Left lobe of liver (tissue), 2 donors: ENCODE data around the gene SPATS2L. TPM values are rescaled to one million over a fixed set of nuclear protein-coding genes. Genes with fewer than 3 reads are reported as not detected.
A peak's percentile ranks its signal among the peaks of the same experiment; 100 is the strongest.

ENCODE experiments used
- ATAC-seq: fragments of 200-7000 bp; cut with Tn5 transposase; one replicate; pipeline ENCODE4 v1.9.1; 2020; ENCODE audit warnings: mild to moderate bottlenecking, moderate library complexity
- DNase-seq: peaks from one replicate; pipeline ENCODE4 v3.0.0-alpha.2; 2020; ENCODE audit warnings: low spot score
- total RNA-seq: library from RNA; stranded (reverse); gene quantifications from one replicate; pipeline ENCODE4 v1.2.1, GENCODE V29; 2021
- donor health status: DM: no; HTN: no; CAD: no; lungs with moderate emphysema.
- donor health status: DM: no; HTN: yes; CAD: no.

The SPATS2L gene
- total RNA-seq, 1 donor from 2014 or later, result 66.8 TPM

GRCh38 chr2:200459101-200459500, 152.6 kb downstream of the SPATS2L start:
- ATAC-seq (no peak), DNase-seq (no peak)

- peak; percentile 77 for ATAC-seq
Measured at GRCh38 chr2:200461846-200462710, 155.6 kb downstream of the SPATS2L start.

GRCh38 chr2:200463452-200463851, 157.0 kb downstream of the SPATS2L start:
- no peak for ATAC-seq
- no peak for DNase-seq

More at GRCh38 chr2:200461846-200462710, 155.6 kb downstream of the SPATS2L start:
- no peak for DNase-seq

GRCh38 chr2:200466425-200467418, 160.2 kb downstream of the SPATS2L start:
- DNase-seq (no peak), ATAC-seq (peak; percentile 43)

- ATAC-seq (no peak), DNase-seq (no peak)
Measured at GRCh38 chr2:200467806-200468681, 161.6 kb downstream of the SPATS2L start.

GRCh38 chr2:200469708-200470211, 163.3 kb downstream of the SPATS2L start:
- no peak for DNase-seq

GRCh38 chr2:200470230-200470629, 163.7 kb downstream of the SPATS2L start:
- DNase-seq (no peak), ATAC-seq (no peak)

More at GRCh38 chr2:200469708-200470211, 163.3 kb downstream of the SPATS2L start:
- no peak for ATAC-seq

GRCh38 chr2:200471324-200471848, 164.9 kb downstream of the SPATS2L start:
- ATAC-seq, result peak; percentile 62
- DNase-seq, result no peak

- ATAC-seq, result no peak
Measured at GRCh38 chr2:200471928-200472645, 165.6 kb downstream of the SPATS2L start.

GRCh38 chr2:200472853-200473464, 166.5 kb downstream of the SPATS2L start:
- no peak for DNase-seq
- ATAC-seq, result peak; percentile 48

More at GRCh38 chr2:200471928-200472645, 165.6 kb downstream of the SPATS2L start:
- DNase-seq, result no peak

- ATAC-seq (no peak), DNase-seq (no peak)
Measured at GRCh38 chr2:200475795-200476194, 169.3 kb downstream of the SPATS2L start.

- no peak for DNase-seq
- no peak for ATAC-seq
Measured at GRCh38 chr2:200476836-200477235, 170.3 kb downstream of the SPATS2L start.

GRCh38 chr2:200477667-200478131, 171.2 kb downstream of the SPATS2L start:
- no peak for DNase-seq
- peak; percentile 7 for ATAC-seq

- DNase-seq, result no peak
- ATAC-seq, result no peak
Measured at GRCh38 chr2:200479692-200480265, 173.3 kb downstream of the SPATS2L start.

- DNase-seq, result no peak
Measured at GRCh38 chr2:200482194-200482593, 175.7 kb downstream of the SPATS2L start.

GRCh38 chr2:200483729-200484198, 177.3 kb downstream of the SPATS2L start:
- DNase-seq (no peak), ATAC-seq (peak; percentile 82)

More at GRCh38 chr2:200482194-200482593, 175.7 kb downstream of the SPATS2L start:
- no peak for ATAC-seq

GRCh38 chr2:200484934-200485333, 178.4 kb downstream of the SPATS2L start:
- no peak for DNase-seq
- ATAC-seq, result no peak

- DNase-seq, result no peak
Measured at GRCh38 chr2:200486529-200486928, 180.0 kb downstream of the SPATS2L start.

More at GRCh38 chr2:200486529-200486928, 180.0 kb downstream of the SPATS2L start:
- ATAC-seq, result no peak
